Transverse colon (tissue), 4 donors: ENCODE data around the gene ADPRHL1.

ENCODE experiments used
- CTCF ChIP-seq, 5 experiments: fragments of 200-600 bp in 3 of 5; fragments of 450-650 bp in 2 of 5; sonication (generic) in 3 of 5; IDR thresholded peaks; 1 replicate in 2 of 5; 2 replicates in 3 of 5; pipeline ENCODE4 v1.5.1; 2016 to 2017; ENCODE audit warnings: antibody characterized with exemption in 5 of 5, inconsistent platforms in 3 of 5, mild to moderate bottlenecking in 2 of 5, moderate library complexity in 1 of 5
- POLR2AphosphoS5 ChIP-seq, 3 donors: sonication (generic); formaldehyde crosslinking; IDR thresholded peaks; one replicate each; pipeline ENCODE4 v1.6.1; 2016; ENCODE audit warnings: antibody characterized with exemption in 3 of 3

DNA sequence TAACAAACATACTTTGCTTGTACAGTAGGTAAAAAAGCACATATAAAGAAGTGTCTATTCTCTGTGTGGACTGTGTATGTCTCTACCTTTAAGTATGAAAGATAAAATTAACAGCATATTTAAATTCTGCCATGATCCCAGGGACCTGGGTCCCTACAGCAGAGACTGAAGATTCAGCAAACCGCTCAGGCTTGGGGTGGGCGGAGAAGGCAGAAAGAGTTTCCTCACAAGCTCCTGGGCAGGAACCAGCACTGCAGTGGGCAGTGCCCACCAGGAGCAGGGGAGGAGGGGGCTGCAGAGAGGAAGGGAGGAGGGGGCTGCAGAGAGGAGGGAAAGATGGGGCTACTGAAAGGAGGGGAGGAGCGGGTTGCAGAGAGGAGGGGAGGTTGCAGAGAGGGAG is 44.7 kb downstream of the ADPRHL1 start:
- no peak for TF ChIP-seq CTCF (IDR thresholded peaks at IDR 0.05)
- TF ChIP-seq POLR2AphosphoS5 (IDR thresholded peaks at IDR 0.05): no peak
